Lung (tissue), 12 donors: ENCODE data around the gene RAB32. TPM values are rescaled to one million over a fixed set of nuclear protein-coding genes. Genes with fewer than 3 reads are reported as not detected.
A peak's percentile ranks its signal among the peaks of the same experiment; 100 is the strongest.

Source experiments
- ATAC-seq: fragments of 200-7000 bp; cut with Tn5 transposase; one replicate; pipeline ENCODE4 v1.9.1; 2020; ENCODE audit warnings: moderate number of reproducible peaks; ENCODE audit not compliant: insufficient read depth, low FRiP score
- DNase-seq, 3 donors: peaks; one replicate each; pipeline ENCODE4 v3.0.0-alpha.2; 2013 to 2017
- H3K27ac ChIP-seq, 2 donors: one replicate each; pipeline ENCODE4 v1.5.1; 2013; ENCODE audit warnings: mild to moderate bottlenecking in 2 of 2, moderate library complexity in 2 of 2, control low read depth in 1 of 2, inconsistent platforms in 1 of 2, low read depth in 1 of 2, low read length in 1 of 2
- H3K27me3 ChIP-seq, 3 donors: one replicate each; pipeline ENCODE4 v1.5.1; 2013; ENCODE audit warnings: low read length in 2 of 3; ENCODE audit not compliant: control insufficient read depth in 3 of 3, insufficient read depth in 3 of 3
- H3K36me3 ChIP-seq, 4 donors: one replicate each; pipeline ENCODE4 v1.5.1; 2013; ENCODE audit warnings: low read length in 4 of 4, mild to moderate bottlenecking in 1 of 4, moderate library complexity in 1 of 4; ENCODE audit not compliant: control insufficient read depth in 4 of 4, insufficient read depth in 4 of 4
- H3K4me1 ChIP-seq, 5 donors: one replicate each; pipeline ENCODE4 v1.5.1; 2013; ENCODE audit warnings: low read length in 5 of 5, mild to moderate bottlenecking in 2 of 5, moderate library complexity in 1 of 5; ENCODE audit not compliant: control insufficient read depth in 5 of 5, insufficient read depth in 5 of 5
- H3K4me3 ChIP-seq: one replicate; pipeline ENCODE4 v1.5.1; 2013; ENCODE audit warnings: mild to moderate bottlenecking, control low read depth, moderate library complexity
- H3K9ac ChIP-seq, 2 donors: one replicate each; pipeline ENCODE4 v1.5.1; 2013; ENCODE audit warnings: low read length in 2 of 2, control low read depth in 1 of 2; ENCODE audit not compliant: insufficient read depth in 1 of 2
- H3K9me3 ChIP-seq, 4 donors: one replicate each; pipeline ENCODE4 v1.5.1; 2013; ENCODE audit warnings: low read length in 3 of 4, mild to moderate bottlenecking in 1 of 4, moderate library complexity in 1 of 4; ENCODE audit not compliant: control insufficient read depth in 4 of 4, insufficient read depth in 3 of 4
- CTCF ChIP-seq: IDR thresholded peaks from 2 replicates; pipeline ENCODE4 v1.5.1; 2012; ENCODE audit warnings: mild to moderate bottlenecking; ENCODE audit errors: control extremely low read depth, extremely low read depth
- WGBS, 2 donors: extraction: QIAGEN DNeasy Blood & Tissue Kit; methylation state at CpG; one replicate each; pipeline ENCODE4 v1.1.7; 2013; 5-methylcytosine and 5-hydroxymethylcytosine counted together
- polyA plus RNA-seq, 2 donors: library from polyadenylated mRNA; stranded (reverse); fragments of 200-250 nt; gene quantifications; one replicate each; pipeline ENCODE4 v1.2.1, GENCODE V29; 2013
- total RNA-seq, 2 donors: library from RNA; depleted of rRNA in 1 of 2; stranded (reverse); fragments of >200 nt in 1 of 2; gene quantifications; one replicate each; pipeline ENCODE4 v1.2.1, GENCODE V29; 2014 to 2021
- donor health status: control.
- donor health status: control.
- donor health status: Bipolar disorder and iron deficiency.
- donor health status: healthy.
- donor health status: DM: yes; HTN: yes; CAD: no.

The RAB32 gene
- total and polyA plus RNA-seq, 4 donors, result 21.3 to 63.2 (median 26.2) TPM

- no peaks in the 10 kb centered on the region for H3K9me3 ChIP-seq
- peak; percentile 2 for ATAC-seq
- H3K36me3 ChIP-seq, result peaks cover 3 to 8% (median 6%) of the 10 kb centered on the region in 4 donors
- H3K9ac ChIP-seq, result peak overlapping the region in 1 of 2 donors; percentile 63
- 35 to 37% methylated on average over 3 of the region's 3 CpGs for WGBS, 2 donors
- H3K27me3 ChIP-seq, result no peaks in the 10 kb centered on the region
- TF ChIP-seq CTCF, result no peak
- H3K27ac ChIP-seq, result no peak overlapping the region
- H3K4me1 ChIP-seq, result peaks cover 6 to 37% (median 8%) of the 10 kb centered on the region in 5 donors
- H3K4me3 ChIP-seq, result no peak overlapping the region
- DNase-seq, result peak in 2 of 3 donors; percentile 71 to 80
Observed at GRCh38 chr6:146546443-146547043, 2.9 kb downstream of the RAB32 start.

- no peak for TF ChIP-seq CTCF
- no peak overlapping the region for H3K4me3 ChIP-seq
- WGBS, 2 donors, result 90 to 91% methylated on average over 2 of the region's 2 CpGs
Observed at GRCh38 chr6:146547889-146548288, 4.3 kb downstream of the RAB32 start.

GRCh38 chr6:146548898-146549374 is 5.3 kb downstream of the RAB32 start:
- WGBS, 2 donors, result 59 to 78% methylated on average over 2 of the region's 2 CpGs
- Histone ChIP-seq H3K9ac (no peak overlapping the region), H3K4me1 (peaks cover 6 to 47% (median 7%) of the 10 kb centered on the region in 5 donors), H3K9me3 (no peaks in the 10 kb centered on the region), H3K27me3 (no peaks in the 10 kb centered on the region), H3K36me3 (peaks cover 4 to 8% (median 5%) of the 10 kb centered on the region in 4 donors), H3K27ac (no peak overlapping the region), H3K4me3 (no peak overlapping the region)
- ATAC-seq, result no peak
- no peak for DNase-seq
- no peak for TF ChIP-seq CTCF

More at GRCh38 chr6:146547889-146548288, 4.3 kb downstream of the RAB32 start:
- peaks cover 5 to 8% (median 6%) of the 10 kb centered on the region in 4 donors for H3K36me3 ChIP-seq
- H3K9me3 ChIP-seq, result no peaks in the 10 kb centered on the region
- H3K9ac ChIP-seq, result no peak overlapping the region
- DNase-seq (no peak), ATAC-seq (no peak)
- no peak overlapping the region for H3K27ac ChIP-seq
- H3K27me3 ChIP-seq, result no peaks in the 10 kb centered on the region
- peaks cover 6 to 47% (median 8%) of the 10 kb centered on the region in 5 donors for H3K4me1 ChIP-seq
